Stimulated activated CD8-positive, alpha-beta memory T cell treated with anti-CD3 and anti-CD28 coated beads, Interleukin-7, amount 100 ng/mL, for 1 hour (primary cell): ENCODE results near the gene TMTC3.
"Not testable (repeated sequence)": the region's sequence is repeated elsewhere in the genome, so short reads cannot be mapped to it uniquely, and the experiment has no call there.

Source experiments
- DNase-seq, 2 donors: peaks; one replicate each; pipeline ENCODE4 v3.0.0-alpha.2; 2020; ENCODE audit warnings: low read depth in 2 of 2

TMTC3 gene

GRCh38 chr12:88166179-88166578 is 24.1 kb downstream of the TMTC3 start:
- DNase-seq, result no peak

DNA sequence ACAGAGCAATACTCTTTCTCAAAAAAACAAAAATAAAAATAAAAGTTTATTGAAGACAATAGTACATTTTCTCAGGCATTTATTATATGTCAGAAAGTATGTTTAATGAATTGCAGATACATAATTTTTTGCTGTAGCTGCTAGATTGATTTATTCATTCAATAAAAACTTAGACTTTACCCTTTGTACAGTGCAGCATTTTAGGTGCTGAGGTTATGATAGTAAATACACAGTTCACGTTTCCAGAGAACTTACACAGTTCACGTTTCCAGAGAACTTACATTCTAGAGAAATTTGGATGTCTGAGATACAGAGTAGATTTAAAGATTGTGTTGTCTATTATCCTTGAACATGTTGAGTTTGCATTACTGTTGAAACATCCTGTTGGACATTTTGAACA is 25.3 kb downstream of the TMTC3 start:
- DNase-seq, result no peak

GRCh38 chr12:88172844-88173407 is 30.8 kb downstream of the TMTC3 start:
- DNase-seq, result no peak

DNA sequence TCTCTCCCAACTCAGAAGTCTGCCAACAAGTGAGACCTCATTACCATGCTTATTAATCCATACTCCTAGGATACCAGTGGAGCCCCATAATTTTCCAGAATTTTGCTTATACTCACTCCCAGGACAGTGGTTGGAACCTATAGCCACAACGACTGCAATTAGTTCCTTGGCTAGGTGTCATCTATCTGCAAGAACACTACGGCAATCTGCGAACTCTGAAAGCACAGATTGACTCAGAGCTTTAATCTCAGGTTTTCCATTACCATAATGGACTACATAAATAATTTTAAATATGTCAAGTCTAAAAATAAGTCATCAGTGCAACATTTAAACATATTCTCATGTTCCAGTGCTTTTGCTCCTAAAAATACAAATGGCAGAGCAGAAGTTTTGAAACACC is 33.4 kb downstream of the TMTC3 start:
- no peak for DNase-seq

- DNase-seq, result no peak
Measured at GRCh38 chr12:88179436-88180014, 37.4 kb downstream of the TMTC3 start.

- DNase-seq, result no peak
Measured at GRCh38 chr12:88181881-88182280, 39.8 kb downstream of the TMTC3 start.

DNA sequence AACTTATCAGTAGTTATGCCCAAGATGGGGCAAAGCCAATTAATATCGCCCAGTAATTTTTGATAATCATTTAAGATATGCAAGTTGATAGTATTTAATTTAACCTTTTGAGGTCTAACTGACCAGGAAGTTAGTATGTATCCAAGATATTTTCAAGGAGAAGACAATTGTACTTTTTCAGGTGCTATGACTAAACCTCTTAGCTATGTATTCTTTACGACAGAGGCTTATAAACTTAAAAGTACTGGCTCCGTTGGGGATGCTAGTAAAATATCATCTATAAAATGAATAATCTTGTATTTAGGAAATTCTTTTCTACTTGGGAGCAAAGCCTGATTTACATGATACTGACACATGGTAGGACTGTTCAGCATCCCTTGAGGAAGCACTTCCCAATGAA is 40.3 kb downstream of the TMTC3 start:
- DNase-seq, result no peak

DNA sequence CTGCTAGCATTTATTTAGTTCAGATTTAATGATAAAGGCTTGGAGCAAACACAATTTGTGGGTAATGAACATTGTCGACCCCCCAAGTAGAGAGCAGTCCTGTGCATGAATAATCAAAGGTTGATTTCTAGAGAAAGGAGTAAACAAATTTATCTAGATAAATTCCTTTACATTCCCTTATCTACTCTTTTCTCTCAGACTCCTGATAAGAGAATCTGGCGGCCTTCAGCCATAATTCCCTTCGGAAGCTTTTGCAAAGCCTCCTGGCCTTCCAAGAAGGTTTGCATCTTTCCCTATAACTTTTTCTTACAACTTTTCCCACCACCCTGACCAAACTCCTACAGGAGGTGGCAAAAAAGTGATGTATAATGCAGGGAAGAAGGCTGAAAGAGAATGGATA is 42.1 kb downstream of the TMTC3 start:
- no peak for DNase-seq

GRCh38 chr12:88185279-88185678 is 43.2 kb downstream of the TMTC3 start:
- no peak for DNase-seq

GRCh38 chr12:88185988-88186387 is 43.9 kb downstream of the TMTC3 start:
- no peak for DNase-seq

- no peak for DNase-seq
Measured at GRCh38 chr12:88187571-88187970, 45.5 kb downstream of the TMTC3 start.

DNA sequence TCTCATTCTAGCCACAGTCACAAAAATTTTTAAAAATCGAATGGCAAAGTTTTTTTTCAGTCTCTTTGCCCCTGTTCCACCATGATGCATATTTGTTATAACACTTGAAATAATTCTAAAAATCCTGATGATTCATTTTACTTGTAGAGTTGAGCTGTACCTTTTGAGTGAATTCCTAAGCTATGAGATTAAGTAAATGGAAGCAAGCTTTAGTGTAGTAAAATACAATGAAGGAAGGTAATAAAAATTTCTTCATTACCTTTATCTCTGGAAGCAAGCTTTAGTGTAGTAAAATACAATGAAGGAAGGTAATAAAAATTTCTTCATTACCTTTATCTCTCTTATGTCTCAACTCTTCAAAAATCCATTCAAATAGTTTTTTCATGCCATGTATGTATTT is 46.1 kb downstream of the TMTC3 start:
- DNase-seq, result no peak

GRCh38 chr12:88192426-88192825 is 50.3 kb downstream of the TMTC3 start:
- no peak for DNase-seq

DNA sequence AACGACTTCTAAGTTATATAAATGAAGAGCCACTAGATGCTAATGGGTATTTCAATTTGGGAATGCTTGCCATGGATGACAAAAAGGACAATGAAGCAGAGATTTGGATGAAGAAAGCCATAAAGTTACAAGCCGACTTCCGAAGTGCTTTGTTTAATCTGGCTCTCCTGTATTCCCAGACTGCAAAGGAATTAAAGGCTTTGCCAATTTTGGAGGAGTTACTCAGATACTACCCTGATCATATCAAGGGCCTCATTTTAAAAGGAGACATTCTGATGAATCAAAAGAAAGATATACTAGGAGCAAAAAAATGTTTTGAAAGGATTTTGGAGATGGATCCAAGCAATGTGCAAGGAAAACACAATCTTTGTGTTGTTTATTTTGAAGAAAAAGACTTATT is 52.8 kb downstream of the TMTC3 start:
- DNase-seq, result no peak

- no peak for DNase-seq
Measured at GRCh38 chr12:88200029-88200428, 57.9 kb downstream of the TMTC3 start.

DNA sequence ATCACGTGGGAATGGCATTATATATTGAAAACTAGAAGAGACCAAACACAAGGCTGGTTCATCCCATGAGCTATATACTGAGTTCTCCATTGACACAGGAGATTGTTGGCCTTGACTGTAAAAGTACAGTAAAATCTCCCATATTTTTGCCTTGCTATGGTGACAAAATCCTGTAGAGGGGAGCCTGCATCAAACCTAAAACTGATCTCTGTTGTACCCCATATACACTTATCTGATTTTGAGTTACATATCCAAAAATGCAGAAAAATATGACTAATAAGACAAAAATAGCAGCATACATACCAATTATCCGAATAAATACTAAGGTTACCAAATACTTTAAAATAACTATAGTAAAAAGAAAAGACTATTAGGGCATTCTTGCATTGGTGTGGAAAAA is 60.4 kb downstream of the TMTC3 start:
- no peak for DNase-seq

DNA sequence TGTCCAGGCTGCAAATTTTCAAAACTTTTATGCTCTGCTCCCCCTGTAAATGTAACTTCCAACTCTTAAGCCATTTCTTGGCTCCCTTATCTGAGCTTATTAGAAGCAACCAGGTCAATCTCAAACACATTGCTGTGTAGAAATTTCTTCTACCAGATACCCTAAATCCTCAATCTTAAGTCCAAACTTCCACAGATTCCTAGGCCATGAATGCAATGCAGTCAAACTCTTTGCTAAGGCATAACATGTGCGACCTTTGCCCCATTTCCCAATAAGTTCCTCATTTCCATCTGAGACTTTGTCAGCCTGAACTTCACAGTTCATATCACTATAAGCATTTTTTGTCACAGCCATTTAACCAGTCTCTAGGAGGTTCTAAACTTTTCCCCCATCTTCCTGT is 64.5 kb downstream of the TMTC3 start:
- no peak for DNase-seq

- DNase-seq, result no peak
Measured at GRCh38 chr12:88207921-88208620, 66.0 kb downstream of the TMTC3 start.

- no peak for DNase-seq
Measured at GRCh38 chr12:88208661-88209060, 66.6 kb downstream of the TMTC3 start.

GRCh38 chr12:88210311-88210710 is 68.2 kb downstream of the TMTC3 start:
- not testable (repeated sequence) for DNase-seq

GRCh38 chr12:88218293-88218692 is 76.2 kb downstream of the TMTC3 start:
- no peak for DNase-seq

DNA sequence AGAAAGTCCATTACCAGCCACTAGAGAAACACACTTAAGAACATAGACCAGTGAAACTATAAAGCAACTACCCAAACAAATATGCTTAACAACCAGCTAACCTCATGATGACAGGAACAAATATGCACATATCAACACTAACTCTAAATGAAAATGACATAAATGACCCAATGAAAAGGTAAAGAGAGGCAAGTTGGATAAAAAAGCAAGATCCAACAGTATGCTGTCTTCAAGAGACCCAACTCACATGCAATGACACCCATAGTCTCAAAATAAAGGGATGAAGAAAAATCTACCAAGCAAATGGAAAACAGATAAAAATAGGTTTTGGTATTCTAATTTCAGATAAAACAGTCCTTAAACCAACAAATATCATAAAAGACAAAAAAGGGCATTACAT is 77.8 kb downstream of the TMTC3 start:
- no peak for DNase-seq

DNA sequence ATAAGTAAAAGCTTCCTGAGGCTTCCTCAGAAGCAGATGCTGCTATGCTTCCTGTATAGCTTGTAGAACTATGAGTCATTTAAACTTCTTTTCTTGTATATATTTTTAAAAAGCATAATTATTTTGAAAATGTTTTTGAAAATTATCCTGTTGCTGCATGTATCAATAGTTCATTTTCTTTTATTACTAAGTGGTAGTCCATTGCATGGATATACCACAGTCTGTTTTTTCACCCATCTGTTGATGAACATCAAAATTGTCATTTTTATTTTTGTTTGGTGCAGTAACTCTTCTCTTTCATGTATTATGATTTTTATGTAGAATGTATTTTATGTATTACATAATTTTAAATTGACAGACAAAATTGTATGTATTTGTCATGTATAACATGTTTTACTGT is 81.4 kb downstream of the TMTC3 start:
- no peak for DNase-seq

GRCh38 chr12:88225776-88226175 is 83.7 kb downstream of the TMTC3 start:
- no peak for DNase-seq
